GM21528 (cell line): Measurements from ENCODE around the gene ZNF341.

Experiments
- ATAC-seq: cut with Tn5 transposase; IDR thresholded peaks from one replicate; pipeline ENCODE4 v1.9.1; 2021; ENCODE audit warnings: mild to moderate bottlenecking, moderate library complexity; ENCODE audit not compliant: unreplicated experiment, low FRiP score

The ZNF341 gene

GRCh38 chr20:33838035-33838864, 106.5 kb downstream of the ZNF341 start:
- ATAC-seq, result no peak

- ATAC-seq, result no peak
Measured at GRCh38 chr20:33839591-33839990, 107.8 kb downstream of the ZNF341 start.

- ATAC-seq, result no peak
Measured at GRCh38 chr20:33840160-33840559, 108.4 kb downstream of the ZNF341 start.

- no peak for ATAC-seq
Measured at GRCh38 chr20:33840759-33841435, 109.1 kb downstream of the ZNF341 start.

- no peak for ATAC-seq
Measured at GRCh38 chr20:33841436-33841799, 109.6 kb downstream of the ZNF341 start.
